HepG2 (cell line): ENCODE data around the gene C16orf87. TPM values are rescaled to one million over a fixed set of nuclear protein-coding genes. Genes with fewer than 3 reads are reported as not detected.
"Not testable (repeated sequence)": the region's sequence is repeated elsewhere in the genome, so short reads cannot be mapped to it uniquely, and the experiment has no call there.

ENCODE experiments used
- BCL6 ChIP-seq: IDR thresholded peaks from 2 replicates; pipeline ENCODE4 v1.6.1; 2016; ENCODE audit warnings: missing genetic modification reagents, missing compliant biosample characterization
- ELF3 ChIP-seq: IDR thresholded peaks from 2 replicates; pipeline ENCODE4 v1.6.1; 2016; ENCODE audit warnings: missing genetic modification reagents, missing compliant biosample characterization
- FOSL1 ChIP-seq: sonication (generic); formaldehyde crosslinking; IDR thresholded peaks from 2 replicates; pipeline ENCODE4 v1.9.0; 2021; ENCODE audit warnings: missing genetic modification reagents, borderline replicate concordance
- FOXA1 ChIP-seq, 2 experiments: fragments of 450-650 bp in 1 of 2; sonication (generic) in 1 of 2; formaldehyde crosslinking in 1 of 2; IDR thresholded peaks; 2 replicates each; pipeline versions ENCODE4 v1.4.0 to v1.6.1; 2016 to 2020; ENCODE audit warnings: missing genetic modification reagents in 1 of 2
- HDAC1 ChIP-seq: sonication (generic); formaldehyde crosslinking; IDR thresholded peaks from 2 replicates; pipeline ENCODE4 v1.5.1; 2020; ENCODE audit warnings: mild to moderate bottlenecking, missing genetic modification reagents
- IRF2 ChIP-seq: IDR thresholded peaks from 2 replicates; pipeline ENCODE4 v1.6.1; 2018; ENCODE audit warnings: missing genetic modification reagents, missing compliant biosample characterization
- KAT8 ChIP-seq: IDR thresholded peaks from 2 replicates; pipeline ENCODE4 v1.6.1; 2016; ENCODE audit warnings: missing genetic modification reagents, missing compliant biosample characterization
- LCORL ChIP-seq, 2 experiments: fragments of 450-650 bp in 1 of 2; sonication (generic) in 1 of 2; formaldehyde crosslinking in 1 of 2; IDR thresholded peaks; 2 replicates each; pipeline versions ENCODE4 v1.5.0 to v1.6.1; 2017 to 2020; ENCODE audit warnings: antibody characterized with exemption in 1 of 2, missing genetic modification reagents in 1 of 2
- SALL1 ChIP-seq: sonication (generic); formaldehyde crosslinking; IDR thresholded peaks from 2 replicates; pipeline ENCODE4 v1.8.0; 2022; ENCODE audit warnings: mild to moderate bottlenecking, missing genetic modification reagents
- SKI ChIP-seq: fragments of 450-650 bp; IDR thresholded peaks from one replicate; pipeline ENCODE4 v1.6.1; 2018; ENCODE audit warnings: mild to moderate bottlenecking; ENCODE audit not compliant: partially characterized antibody
- SOX6 ChIP-seq, 2 experiments: fragments of 450-650 bp in 1 of 2; sonication (generic) in 1 of 2; formaldehyde crosslinking in 1 of 2; IDR thresholded peaks; 2 replicates each; pipeline versions ENCODE4 v1.4.0 to v1.6.1; 2017 to 2020; ENCODE audit warnings: antibody characterized with exemption in 1 of 2, mild to moderate bottlenecking in 1 of 2, missing genetic modification reagents in 1 of 2
- TBX2 ChIP-seq: sonication (generic); formaldehyde crosslinking; IDR thresholded peaks from 2 replicates; pipeline ENCODE4 v1.5.0; 2020; ENCODE audit warnings: missing genetic modification reagents, mild to moderate bottlenecking, borderline replicate concordance
- TBX3 ChIP-seq: fragments of 450-650 bp; IDR thresholded peaks from 2 replicates; pipeline ENCODE4 v1.6.1; 2017; ENCODE audit warnings: antibody characterized with exemption, mild to moderate bottlenecking, inconsistent platforms, borderline replicate concordance
- TEAD3 ChIP-seq: optimal IDR thresholded peaks from 2 replicates; pipeline ENCODE3; 2016; ENCODE audit warnings: borderline replicate concordance
- THAP11 ChIP-seq: IDR thresholded peaks from 2 replicates; pipeline ENCODE4 v1.6.1; 2016; ENCODE audit warnings: missing biosample characterization, missing genetic modification reagents
- ZNF224 ChIP-seq: sonication (generic); formaldehyde crosslinking; IDR thresholded peaks from 2 replicates; pipeline ENCODE4 v1.5.0; 2020; ENCODE audit warnings: mild to moderate bottlenecking, missing genetic modification reagents
- ZNF441 ChIP-seq: sonication (generic); formaldehyde crosslinking; IDR thresholded peaks from 2 replicates; pipeline ENCODE4 v1.7.0; 2021; ENCODE audit warnings: missing genetic modification reagents, borderline replicate concordance
- ZNF614 ChIP-seq: IDR thresholded peaks from 2 replicates; pipeline ENCODE4 v1.6.1; 2018; ENCODE audit warnings: missing biosample characterization, missing genetic modification reagents, inconsistent platforms, borderline replicate concordance
- polyA plus RNA-seq, 8 experiments: library from polyadenylated mRNA; depleted of rRNA in 3 of 8; stranded (reverse) in 7 of 8; unstranded in 1 of 8; fragments of >200 nt; fragmentation: Illumina TruSeq in 4 of 8; extraction: Trizol in 4 of 8; gene quantifications; 2 replicates each; pipeline versions ENCODE4 v1.2.1 to v1.2.3, GENCODE V29; 2011 to 2016; ENCODE audit warnings: low read depth in 4 of 8, missing spikeins in 1 of 8, mixed read lengths in 1 of 8; ENCODE audit not compliant: insufficient read depth in 1 of 8
- total RNA-seq, 5 experiments: library from RNA; depleted of rRNA; stranded (reverse); fragments of >200 nt; fragmentation: Illumina TruSeq; extraction: Trizol; gene quantifications; 2 replicates each; pipeline ENCODE4 v1.2.3, GENCODE V29; 2016; ENCODE audit warnings: low read depth in 1 of 5
- TF ChIP-seq, protein P1 (sequence below): sonication (generic); formaldehyde crosslinking; IDR thresholded peaks from 2 replicates; pipeline ENCODE4 v1.8.1; 2022; ENCODE audit warnings: low read depth, mild to moderate bottlenecking, missing genetic modification reagents
- TF ChIP-seq, protein P2 (sequence below): sonication (generic); formaldehyde crosslinking; IDR thresholded peaks from 2 replicates; pipeline ENCODE4 v1.4.0; 2020; ENCODE audit warnings: missing genetic modification reagents, borderline replicate concordance
- TF ChIP-seq, protein P3 (sequence below): sonication (generic); formaldehyde crosslinking; IDR thresholded peaks from 2 replicates; pipeline ENCODE4 v1.4.0; 2020; ENCODE audit warnings: mild to moderate bottlenecking, missing genetic modification reagents, borderline replicate concordance

Gene C16orf87
- total and polyA plus RNA-seq, 2 of the 13 experiments (the other 11 are each of a cell fraction or from before 2014, with no cell fraction given), result 8.6 to 19.5 TPM

DNA sequence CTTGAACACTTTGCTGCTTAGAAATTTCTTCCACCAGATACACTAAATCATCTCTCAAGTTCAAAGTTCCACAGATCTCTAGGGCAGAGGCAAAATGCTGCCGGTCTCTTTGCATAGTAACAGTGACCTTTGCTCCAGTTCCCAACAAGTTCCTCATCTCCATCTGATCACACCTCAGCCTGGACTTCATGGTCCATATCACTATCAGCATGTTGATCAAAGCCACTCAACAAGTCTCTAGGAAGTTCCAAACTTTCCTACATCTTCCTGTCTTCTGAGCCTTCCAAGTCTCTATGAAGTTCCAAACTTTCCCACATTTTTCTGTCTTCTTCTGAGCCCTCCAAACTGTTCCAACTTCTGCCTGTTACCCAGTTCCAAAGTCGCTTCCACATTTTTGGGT lies 37.9 kb upstream of the C16orf87 start (continued):
- TF ChIP-seq TBX3, result peak; percentile 63; the same call in 1 of the 2 replicates
- 0 out of 2 replicates have a peak, but pooled peaks have one; percentile 28 for TF ChIP-seq LCORL (IDR thresholded peaks at IDR 0.05)
- peak; percentile 53; the same call in 1 of the 2 replicates for TF ChIP-seq LCORL (CRISPR knock-in tag; IDR thresholded peaks at IDR 0.05)
- not testable (repeated sequence) for TF ChIP-seq FOXA1, SOX6 (IDR thresholded peaks at IDR 0.05)
- peak; percentile 58 for TF ChIP-seq FOXA1 (CRISPR knock-in tag; IDR thresholded peaks at IDR 0.05)
- TF ChIP-seq THAP11 (CRISPR knock-in tag), result peak; percentile 65
- peak; percentile 65; the same call in 1 of the 2 replicates for TF ChIP-seq IRF2 (CRISPR knock-in tag)
- peak; percentile 75 for TF ChIP-seq TEAD3 (CRISPR knock-in tag)
- TF ChIP-seq, protein P1, sequence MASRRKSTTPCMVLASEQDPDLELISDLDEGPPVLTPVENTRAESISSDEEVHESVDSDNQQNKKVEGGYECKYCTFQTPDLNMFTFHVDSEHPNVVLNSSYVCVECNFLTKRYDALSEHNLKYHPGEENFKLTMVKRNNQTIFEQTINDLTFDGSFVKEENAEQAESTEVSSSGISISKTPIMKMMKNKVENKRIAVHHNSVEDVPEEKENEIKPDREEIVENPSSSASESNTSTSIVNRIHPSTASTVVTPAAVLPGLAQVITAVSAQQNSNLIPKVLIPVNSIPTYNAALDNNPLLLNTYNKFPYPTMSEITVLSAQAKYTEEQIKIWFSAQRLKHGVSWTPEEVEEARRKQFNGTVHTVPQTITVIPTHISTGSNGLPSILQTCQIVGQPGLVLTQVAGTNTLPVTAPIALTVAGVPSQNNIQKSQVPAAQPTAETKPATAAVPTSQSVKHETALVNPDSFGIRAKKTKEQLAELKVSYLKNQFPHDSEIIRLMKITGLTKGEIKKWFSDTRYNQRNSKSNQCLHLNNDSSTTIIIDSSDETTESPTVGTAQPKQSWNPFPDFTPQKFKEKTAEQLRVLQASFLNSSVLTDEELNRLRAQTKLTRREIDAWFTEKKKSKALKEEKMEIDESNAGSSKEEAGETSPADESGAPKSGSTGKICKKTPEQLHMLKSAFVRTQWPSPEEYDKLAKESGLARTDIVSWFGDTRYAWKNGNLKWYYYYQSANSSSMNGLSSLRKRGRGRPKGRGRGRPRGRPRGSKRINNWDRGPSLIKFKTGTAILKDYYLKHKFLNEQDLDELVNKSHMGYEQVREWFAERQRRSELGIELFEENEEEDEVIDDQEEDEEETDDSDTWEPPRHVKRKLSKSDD (CRISPR knock-in tag), result 0 out of 2 replicates have a peak, but pooled peaks have one; percentile 53
- TF ChIP-seq, protein P2, sequence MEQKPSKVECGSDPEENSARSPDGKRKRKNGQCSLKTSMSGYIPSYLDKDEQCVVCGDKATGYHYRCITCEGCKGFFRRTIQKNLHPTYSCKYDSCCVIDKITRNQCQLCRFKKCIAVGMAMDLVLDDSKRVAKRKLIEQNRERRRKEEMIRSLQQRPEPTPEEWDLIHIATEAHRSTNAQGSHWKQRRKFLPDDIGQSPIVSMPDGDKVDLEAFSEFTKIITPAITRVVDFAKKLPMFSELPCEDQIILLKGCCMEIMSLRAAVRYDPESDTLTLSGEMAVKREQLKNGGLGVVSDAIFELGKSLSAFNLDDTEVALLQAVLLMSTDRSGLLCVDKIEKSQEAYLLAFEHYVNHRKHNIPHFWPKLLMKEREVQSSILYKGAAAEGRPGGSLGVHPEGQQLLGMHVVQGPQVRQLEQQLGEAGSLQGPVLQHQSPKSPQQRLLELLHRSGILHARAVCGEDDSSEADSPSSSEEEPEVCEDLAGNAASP (CRISPR knock-in tag), result 0 out of 2 replicates have a peak, but pooled peaks have one; percentile 16
- peak; percentile 91 for TF ChIP-seq TBX2
- peak; percentile 79 for TF ChIP-seq HDAC1 (CRISPR knock-in tag)
- TF ChIP-seq ZNF224 (CRISPR knock-in tag), result peak; percentile 76; the same call in 1 of the 2 replicates
- TF ChIP-seq ELF3 (CRISPR knock-in tag), result peak; percentile 86; the same call in 1 of the 2 replicates
- TF ChIP-seq, protein P3, sequence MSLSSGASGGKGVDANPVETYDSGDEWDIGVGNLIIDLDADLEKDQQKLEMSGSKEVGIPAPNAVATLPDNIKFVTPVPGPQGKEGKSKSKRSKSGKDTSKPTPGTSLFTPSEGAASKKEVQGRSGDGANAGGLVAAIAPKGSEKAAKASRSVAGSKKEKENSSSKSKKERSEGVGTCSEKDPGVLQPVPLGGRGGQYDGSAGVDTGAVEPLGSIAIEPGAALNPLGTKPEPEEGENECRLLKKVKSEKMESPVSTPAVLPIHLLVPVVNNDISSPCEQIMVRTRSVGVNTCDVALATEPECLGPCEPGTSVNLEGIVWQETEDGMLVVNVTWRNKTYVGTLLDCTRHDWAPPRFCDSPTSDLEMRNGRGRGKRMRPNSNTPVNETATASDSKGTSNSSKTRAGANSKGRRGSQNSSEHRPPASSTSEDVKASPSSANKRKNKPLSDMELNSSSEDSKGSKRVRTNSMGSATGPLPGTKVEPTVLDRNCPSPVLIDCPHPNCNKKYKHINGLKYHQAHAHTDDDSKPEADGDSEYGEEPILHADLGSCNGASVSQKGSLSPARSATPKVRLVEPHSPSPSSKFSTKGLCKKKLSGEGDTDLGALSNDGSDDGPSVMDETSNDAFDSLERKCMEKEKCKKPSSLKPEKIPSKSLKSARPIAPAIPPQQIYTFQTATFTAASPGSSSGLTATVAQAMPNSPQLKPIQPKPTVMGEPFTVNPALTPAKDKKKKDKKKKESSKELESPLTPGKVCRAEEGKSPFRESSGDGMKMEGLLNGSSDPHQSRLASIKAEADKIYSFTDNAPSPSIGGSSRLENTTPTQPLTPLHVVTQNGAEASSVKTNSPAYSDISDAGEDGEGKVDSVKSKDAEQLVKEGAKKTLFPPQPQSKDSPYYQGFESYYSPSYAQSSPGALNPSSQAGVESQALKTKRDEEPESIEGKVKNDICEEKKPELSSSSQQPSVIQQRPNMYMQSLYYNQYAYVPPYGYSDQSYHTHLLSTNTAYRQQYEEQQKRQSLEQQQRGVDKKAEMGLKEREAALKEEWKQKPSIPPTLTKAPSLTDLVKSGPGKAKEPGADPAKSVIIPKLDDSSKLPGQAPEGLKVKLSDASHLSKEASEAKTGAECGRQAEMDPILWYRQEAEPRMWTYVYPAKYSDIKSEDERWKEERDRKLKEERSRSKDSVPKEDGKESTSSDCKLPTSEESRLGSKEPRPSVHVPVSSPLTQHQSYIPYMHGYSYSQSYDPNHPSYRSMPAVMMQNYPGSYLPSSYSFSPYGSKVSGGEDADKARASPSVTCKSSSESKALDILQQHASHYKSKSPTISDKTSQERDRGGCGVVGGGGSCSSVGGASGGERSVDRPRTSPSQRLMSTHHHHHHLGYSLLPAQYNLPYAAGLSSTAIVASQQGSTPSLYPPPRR, result peak; percentile 56; the same call in 1 of the 2 replicates
- 0 out of 2 replicates have a peak, but pooled peaks have one; percentile 77 for TF ChIP-seq ZNF614
- 0 out of 2 replicates have a peak, but pooled peaks have one; percentile 21 for TF ChIP-seq ZNF441 (CRISPR knock-in tag)
- TF ChIP-seq FOSL1, result peak; percentile 26; the same call in 1 of the 2 replicates
- peak; percentile 82 for TF ChIP-seq SOX6 (CRISPR knock-in tag; IDR thresholded peaks at IDR 0.05)
- peak; percentile 97 for TF ChIP-seq SKI
- TF ChIP-seq SALL1, result peak; percentile 66; the same call in 1 of the 2 replicates
- TF ChIP-seq BCL6 (CRISPR knock-in tag), result peak; percentile 90
- TF ChIP-seq KAT8 (CRISPR knock-in tag), result 0 out of 2 replicates have a peak, but pooled peaks have one; percentile 49
